ENCODE data around the gene KRTAP4-2.

DNA sequence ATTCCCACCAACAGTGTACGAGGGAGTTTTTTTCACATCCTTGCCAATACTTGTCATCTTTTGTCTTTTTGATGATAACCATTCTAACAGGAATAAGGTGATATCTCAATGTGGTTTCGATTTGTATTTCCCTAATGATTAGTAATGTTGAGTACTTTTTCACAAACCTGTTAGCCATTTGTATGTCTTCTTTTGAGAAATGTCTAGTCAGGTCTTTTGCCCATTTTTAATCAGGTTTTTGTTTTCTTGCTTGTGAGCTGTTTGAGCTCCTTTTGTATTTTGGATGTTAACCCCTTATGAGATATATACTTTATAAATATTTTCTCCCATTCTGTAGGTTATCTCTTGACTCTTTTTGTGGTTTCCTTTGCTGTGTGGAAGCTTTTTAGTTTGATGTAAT is 26.5 kb downstream of the KRTAP4-2 start:
- TF ChIP-seq, protein P1, sequence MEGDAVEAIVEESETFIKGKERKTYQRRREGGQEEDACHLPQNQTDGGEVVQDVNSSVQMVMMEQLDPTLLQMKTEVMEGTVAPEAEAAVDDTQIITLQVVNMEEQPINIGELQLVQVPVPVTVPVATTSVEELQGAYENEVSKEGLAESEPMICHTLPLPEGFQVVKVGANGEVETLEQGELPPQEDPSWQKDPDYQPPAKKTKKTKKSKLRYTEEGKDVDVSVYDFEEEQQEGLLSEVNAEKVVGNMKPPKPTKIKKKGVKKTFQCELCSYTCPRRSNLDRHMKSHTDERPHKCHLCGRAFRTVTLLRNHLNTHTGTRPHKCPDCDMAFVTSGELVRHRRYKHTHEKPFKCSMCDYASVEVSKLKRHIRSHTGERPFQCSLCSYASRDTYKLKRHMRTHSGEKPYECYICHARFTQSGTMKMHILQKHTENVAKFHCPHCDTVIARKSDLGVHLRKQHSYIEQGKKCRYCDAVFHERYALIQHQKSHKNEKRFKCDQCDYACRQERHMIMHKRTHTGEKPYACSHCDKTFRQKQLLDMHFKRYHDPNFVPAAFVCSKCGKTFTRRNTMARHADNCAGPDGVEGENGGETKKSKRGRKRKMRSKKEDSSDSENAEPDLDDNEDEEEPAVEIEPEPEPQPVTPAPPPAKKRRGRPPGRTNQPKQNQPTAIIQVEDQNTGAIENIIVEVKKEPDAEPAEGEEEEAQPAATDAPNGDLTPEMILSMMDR (IDR thresholded peaks at IDR 0.05) = no peak
- no peak for TF ChIP-seq EP300 (IDR thresholded peaks at IDR 0.05)
